ENCODE data around the gene ABCG2. TPM values are rescaled to one million over a fixed set of nuclear protein-coding genes. Genes with fewer than 3 reads are reported as not detected.
"Not testable (repeated sequence)": the region's sequence is repeated elsewhere in the genome, so short reads cannot be mapped to it uniquely, and the experiment has no call there.

The ABCG2 gene
- total and polyA plus RNA-seq, 4 donors, result 0.67 to 3.7 (median 3.1) TPM

- no peaks in the 10 kb centered on the region for H3K27me3 ChIP-seq (ENCODE audit: control insufficient read depth in 1 of 2, insufficient read depth in 2 of 2, low read length in 1 of 2)
- peaks cover 3% of the 10 kb centered on the region for H3K9me3 ChIP-seq (ENCODE audit: control insufficient read depth, low read length)
- ATAC-seq (ENCODE audit: low FRiP score) (no peak), DNase-seq (no peak)
- 90 to 93% methylated on average over 5 of the region's 5 CpGs for WGBS, 2 donors
- peaks cover 0 to 2% of the 10 kb centered on the region in 2 donors for H3K4me1 ChIP-seq (ENCODE audit: control insufficient read depth in 1 of 2, insufficient read depth in 2 of 2, low read length in 2 of 2)
- no peaks in the 10 kb centered on the region for H3K36me3 ChIP-seq (ENCODE audit: control insufficient read depth in 1 of 2, insufficient read depth in 2 of 2, low read length in 1 of 2)
- intact Hi-C loops (cut with DNase I), result loop anchor here in 1 of 2 donors (10.0 kb wide), 1 partner anchor 69 kb away; no protein-coding TSS in a partner anchor
- no peak overlapping the region for H3K27ac ChIP-seq (ENCODE audit: low read depth in 1 of 2, low read length in 2 of 2)
- no peak overlapping the region for H3K4me3 ChIP-seq (ENCODE audit: low read length in 2 of 2)
These were observed 42.9 kb downstream of the ABCG2 start for GRCh38 chr4:88115587-88115986.

- intact Hi-C loops (cut with DNase I), result loop anchor here in 1 of 2 donors (10.0 kb wide), 1 partner anchor 72 kb away; no protein-coding TSS in a partner anchor
- 97% methylated on average over 5 of the region's 5 CpGs for WGBS, 2 donors
These were observed 45.6 kb downstream of the ABCG2 start for GRCh38 chr4:88112856-88113255.

GRCh38 chr4:88110826-88111225 is 47.6 kb downstream of the ABCG2 start:
- Histone ChIP-seq H3K27ac (ENCODE audit: low read depth in 1 of 2, low read length in 2 of 2) (no peak overlapping the region), H3K27me3 (ENCODE audit: control insufficient read depth in 1 of 2, insufficient read depth in 2 of 2, low read length in 1 of 2) (no peaks in the 10 kb centered on the region), H3K9me3 (ENCODE audit: control insufficient read depth, low read length) (no peaks in the 10 kb centered on the region), H3K36me3 (ENCODE audit: control insufficient read depth in 1 of 2, insufficient read depth in 2 of 2, low read length in 1 of 2) (no peaks in the 10 kb centered on the region), H3K4me3 (ENCODE audit: low read length in 2 of 2) (no peak overlapping the region), H3K4me1 (ENCODE audit: control insufficient read depth in 1 of 2, insufficient read depth in 2 of 2, low read length in 2 of 2) (peaks cover 0 to 4% of the 10 kb centered on the region in 2 donors)
- WGBS, 2 donors, result 29 to 38% methylated on average over 2 of the region's 2 CpGs
- DNase-seq (no peak), ATAC-seq (ENCODE audit: low FRiP score) (no peak)
- intact Hi-C loops (cut with DNase I), result loop anchor here in 1 of 2 donors (10.0 kb wide), 1 partner anchor 74 kb away; no protein-coding TSS in a partner anchor

More at GRCh38 chr4:88112856-88113255, 45.6 kb downstream of the ABCG2 start:
- Histone ChIP-seq H3K4me1 (ENCODE audit: control insufficient read depth in 1 of 2, insufficient read depth in 2 of 2, low read length in 2 of 2) (peaks cover 0 to 2% of the 10 kb centered on the region in 2 donors), H3K36me3 (ENCODE audit: control insufficient read depth in 1 of 2, insufficient read depth in 2 of 2, low read length in 1 of 2) (no peaks in the 10 kb centered on the region), H3K27me3 (ENCODE audit: control insufficient read depth in 1 of 2, insufficient read depth in 2 of 2, low read length in 1 of 2) (no peaks in the 10 kb centered on the region), H3K27ac (ENCODE audit: low read depth in 1 of 2, low read length in 2 of 2) (no peak overlapping the region), H3K9me3 (ENCODE audit: control insufficient read depth, low read length) (no peaks in the 10 kb centered on the region), H3K4me3 (ENCODE audit: low read length in 2 of 2) (no peak overlapping the region)
- DNase-seq, result no peak
- no peak for ATAC-seq (ENCODE audit: low FRiP score)

- DNase-seq, result no peak
- Histone ChIP-seq H3K36me3 (ENCODE audit: control insufficient read depth in 1 of 2, insufficient read depth in 2 of 2, low read length in 1 of 2) (no peaks in the 10 kb centered on the region), H3K4me1 (ENCODE audit: control insufficient read depth in 1 of 2, insufficient read depth in 2 of 2, low read length in 2 of 2) (peaks cover 0 to 5% of the 10 kb centered on the region in 2 donors), H3K9me3 (ENCODE audit: control insufficient read depth, low read length) (no peaks in the 10 kb centered on the region), H3K27ac (ENCODE audit: low read depth in 1 of 2, low read length in 2 of 2) (no peak overlapping the region), H3K4me3 (ENCODE audit: low read length in 2 of 2) (no peak overlapping the region), H3K27me3 (ENCODE audit: control insufficient read depth in 1 of 2, insufficient read depth in 2 of 2, low read length in 1 of 2) (no peaks in the 10 kb centered on the region)
- intact Hi-C loops (cut with DNase I), result no loop called here
- 21 to 24% methylated on average over 5 of the region's 5 CpGs for WGBS, 2 donors
- ATAC-seq (ENCODE audit: low FRiP score), result no peak
These were observed 49.1 kb downstream of the ABCG2 start for GRCh38 chr4:88109123-88109881.

GRCh38 chr4:88108747-88109122 is 49.7 kb downstream of the ABCG2 start:
- 76 to 78% methylated on average over 5 of the region's 5 CpGs for WGBS, 2 donors
- ATAC-seq (ENCODE audit: low FRiP score), result no peak
- no peak overlapping the region for H3K27ac ChIP-seq (ENCODE audit: low read depth in 1 of 2, low read length in 2 of 2)
- peaks cover 0 to 5% of the 10 kb centered on the region in 2 donors for H3K4me1 ChIP-seq (ENCODE audit: control insufficient read depth in 1 of 2, insufficient read depth in 2 of 2, low read length in 2 of 2)
- intact Hi-C loops (cut with DNase I), result no loop called here
- no peak overlapping the region for H3K4me3 ChIP-seq (ENCODE audit: low read length in 2 of 2)
- DNase-seq, result no peak
- no peaks in the 10 kb centered on the region for H3K27me3 ChIP-seq (ENCODE audit: control insufficient read depth in 1 of 2, insufficient read depth in 2 of 2, low read length in 1 of 2)
- H3K36me3 ChIP-seq (ENCODE audit: control insufficient read depth in 1 of 2, insufficient read depth in 2 of 2, low read length in 1 of 2), result no peaks in the 10 kb centered on the region
- no peaks in the 10 kb centered on the region for H3K9me3 ChIP-seq (ENCODE audit: control insufficient read depth, low read length)

GRCh38 chr4:88108108-88108465 is 50.4 kb downstream of the ABCG2 start:
- H3K4me1 ChIP-seq (ENCODE audit: control insufficient read depth in 1 of 2, insufficient read depth in 2 of 2, low read length in 2 of 2); H3K27me3 ChIP-seq (ENCODE audit: control insufficient read depth in 1 of 2, insufficient read depth in 2 of 2, low read length in 1 of 2); H3K36me3 ChIP-seq (ENCODE audit: control insufficient read depth in 1 of 2, insufficient read depth in 2 of 2, low read length in 1 of 2); H3K27ac ChIP-seq (ENCODE audit: low read depth in 1 of 2, low read length in 2 of 2); intact Hi-C loops (cut with DNase I); H3K9me3 ChIP-seq (ENCODE audit: control insufficient read depth, low read length); ATAC-seq (ENCODE audit: low FRiP score); H3K4me3 ChIP-seq (ENCODE audit: low read length in 2 of 2); DNase-seq: not testable (repeated sequence)
- WGBS, 2 donors, result 94 to 96% methylated on average over 7 of the region's 7 CpGs

GRCh38 chr4:88107406-88108107 is 50.9 kb downstream of the ABCG2 start:
- WGBS, 2 donors, result 65 to 79% methylated on average over 2 of the region's 2 CpGs
- no peak for DNase-seq
- intact Hi-C loops (cut with DNase I), result no loop called here
- Histone ChIP-seq H3K27ac (ENCODE audit: low read depth in 1 of 2, low read length in 2 of 2) (no peak overlapping the region), H3K36me3 (ENCODE audit: control insufficient read depth in 1 of 2, insufficient read depth in 2 of 2, low read length in 1 of 2) (no peaks in the 10 kb centered on the region), H3K9me3 (ENCODE audit: control insufficient read depth, low read length) (no peaks in the 10 kb centered on the region), H3K27me3 (ENCODE audit: control insufficient read depth in 1 of 2, insufficient read depth in 2 of 2, low read length in 1 of 2) (no peaks in the 10 kb centered on the region), H3K4me3 (ENCODE audit: low read length in 2 of 2) (no peak overlapping the region), H3K4me1 (ENCODE audit: control insufficient read depth in 1 of 2, insufficient read depth in 2 of 2, low read length in 2 of 2) (peaks cover 0 to 5% of the 10 kb centered on the region in 2 donors)
- peak; percentile 61 for ATAC-seq (ENCODE audit: low FRiP score)

GRCh38 chr4:88106205-88106604 is 52.2 kb downstream of the ABCG2 start:
- no peaks in the 10 kb centered on the region for H3K36me3 ChIP-seq (ENCODE audit: control insufficient read depth in 1 of 2, insufficient read depth in 2 of 2, low read length in 1 of 2)
- no peak for DNase-seq
- intact Hi-C loops (cut with DNase I), result no loop called here
- no peak overlapping the region for H3K4me3 ChIP-seq (ENCODE audit: low read length in 2 of 2)
- WGBS, 2 donors, result 84 to 85% methylated on average over 3 of the region's 3 CpGs
- H3K27me3 ChIP-seq (ENCODE audit: control insufficient read depth in 1 of 2, insufficient read depth in 2 of 2, low read length in 1 of 2), result no peaks in the 10 kb centered on the region
- no peak for ATAC-seq (ENCODE audit: low FRiP score)
- H3K9me3 ChIP-seq (ENCODE audit: control insufficient read depth, low read length), result no peaks in the 10 kb centered on the region
- peaks cover 0 to 5% of the 10 kb centered on the region in 2 donors for H3K4me1 ChIP-seq (ENCODE audit: control insufficient read depth in 1 of 2, insufficient read depth in 2 of 2, low read length in 2 of 2)
- no peak overlapping the region for H3K27ac ChIP-seq (ENCODE audit: low read depth in 1 of 2, low read length in 2 of 2)
